ENCODE results near the gene LSG1.

DNA sequence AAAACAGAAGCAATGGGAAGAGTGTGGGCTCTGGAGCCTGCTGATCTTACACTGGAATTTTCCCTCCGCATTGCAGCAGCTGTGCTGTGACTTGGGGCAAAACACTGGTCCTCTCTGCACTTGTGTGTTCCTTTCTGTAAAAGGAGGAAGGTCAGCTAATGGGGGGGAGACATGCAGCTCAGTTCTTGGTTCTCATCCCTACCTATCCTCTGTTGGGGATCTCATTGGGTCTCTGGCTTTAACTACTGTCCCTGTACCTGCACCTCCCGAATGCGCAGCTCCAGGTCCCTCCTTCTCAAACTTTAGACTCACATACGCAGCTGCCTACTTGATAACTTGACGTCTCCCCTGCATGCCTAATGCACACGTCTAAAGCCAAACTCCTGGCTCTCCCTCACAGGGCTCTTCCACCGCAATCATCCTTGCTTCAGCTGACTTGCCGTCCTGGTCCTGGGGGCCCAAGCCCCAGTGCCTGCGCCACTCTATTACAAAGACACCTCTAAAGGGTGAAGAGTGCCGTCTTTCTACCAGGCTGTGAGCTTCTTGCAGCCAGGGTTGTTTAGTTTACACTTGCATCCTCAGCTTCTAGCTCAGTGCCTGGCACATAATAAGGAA lies 32.9 kb downstream of the LSG1 start:
- TF ChIP-seq, protein P1, sequence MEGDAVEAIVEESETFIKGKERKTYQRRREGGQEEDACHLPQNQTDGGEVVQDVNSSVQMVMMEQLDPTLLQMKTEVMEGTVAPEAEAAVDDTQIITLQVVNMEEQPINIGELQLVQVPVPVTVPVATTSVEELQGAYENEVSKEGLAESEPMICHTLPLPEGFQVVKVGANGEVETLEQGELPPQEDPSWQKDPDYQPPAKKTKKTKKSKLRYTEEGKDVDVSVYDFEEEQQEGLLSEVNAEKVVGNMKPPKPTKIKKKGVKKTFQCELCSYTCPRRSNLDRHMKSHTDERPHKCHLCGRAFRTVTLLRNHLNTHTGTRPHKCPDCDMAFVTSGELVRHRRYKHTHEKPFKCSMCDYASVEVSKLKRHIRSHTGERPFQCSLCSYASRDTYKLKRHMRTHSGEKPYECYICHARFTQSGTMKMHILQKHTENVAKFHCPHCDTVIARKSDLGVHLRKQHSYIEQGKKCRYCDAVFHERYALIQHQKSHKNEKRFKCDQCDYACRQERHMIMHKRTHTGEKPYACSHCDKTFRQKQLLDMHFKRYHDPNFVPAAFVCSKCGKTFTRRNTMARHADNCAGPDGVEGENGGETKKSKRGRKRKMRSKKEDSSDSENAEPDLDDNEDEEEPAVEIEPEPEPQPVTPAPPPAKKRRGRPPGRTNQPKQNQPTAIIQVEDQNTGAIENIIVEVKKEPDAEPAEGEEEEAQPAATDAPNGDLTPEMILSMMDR (IDR thresholded peaks at IDR 0.05): no peak
- TF ChIP-seq POLR2A (IDR thresholded peaks at IDR 0.05; ENCODE audit: low read depth) (no peak), EP300 (IDR thresholded peaks at IDR 0.05) (no peak)
